Mesenchymal stem cell (in vitro differentiated cells and primary cell): ENCODE measurements around the gene GATD1. TPM values are rescaled to one million over a fixed set of nuclear protein-coding genes. Genes with fewer than 3 reads are reported as not detected.

Experiments used
- small RNA-seq: library from polyadenylated mRNA; stranded (forward); fragments of <200 nt; extraction: miRNeasy Mini kit (QIAGEN cat#:217004); gene quantifications from one replicate; pipeline ENCODE3, GENCODE V24; 2013; ENCODE audit warnings: low read depth

Gene GATD1

Small RNAs within 50 kb of the gene (small RNA-seq; reads per million reads assigned to genes)
- not detected for gene SNORA52
